Activated naive CD8-positive, alpha-beta T cell treated with anti-CD3 and anti-CD28 coated beads, Interleukin-2, amount 50 U/mL, for 24 hours (primary cell): ENCODE data around the gene DAAM2.

Source experiments
- ATAC-seq: fragments of 150-1000 bp; cut with Tn5 transposase; one replicate; pipeline ENCODE4 v1.10.0; 2021
- DNase-seq: peaks from one replicate; pipeline ENCODE4 v3.0.0; 2021
- H3K27ac Mint-ChIP-seq: one replicate; pipeline ENCODE4 v1.8.0; 2021; ENCODE audit warnings: mild to moderate bottlenecking, mixed read lengths
- H3K27me3 Mint-ChIP-seq: one replicate; pipeline ENCODE4 v1.8.0; 2021; ENCODE audit warnings: mixed read lengths
- H3K36me3 Mint-ChIP-seq: one replicate; pipeline ENCODE4 v1.8.0; 2021; ENCODE audit warnings: low read depth, mixed read lengths
- H3K4me1 Mint-ChIP-seq: one replicate; pipeline ENCODE4 v1.8.0; 2021; ENCODE audit warnings: mixed read lengths
- H3K4me3 Mint-ChIP-seq: one replicate; pipeline ENCODE4 v1.8.0; 2021; ENCODE audit warnings: mild to moderate bottlenecking, moderate library complexity, mixed read lengths
- H3K9me3 Mint-ChIP-seq: one replicate; pipeline ENCODE4 v1.8.0; 2021; ENCODE audit warnings: mixed read lengths

Gene DAAM2

GRCh38 chr6:39903656-39904055 lies 111.5 kb downstream of the DAAM2 start:
- H3K27ac Mint-ChIP-seq: no peak overlapping the region
- H3K27me3 Mint-ChIP-seq: peaks cover 2% of the 10 kb centered on the region
- H3K36me3 Mint-ChIP-seq: no peaks in the 10 kb centered on the region
- no peaks in the 10 kb centered on the region for H3K4me1 Mint-ChIP-seq
- ATAC-seq (no peak), DNase-seq (no peak)
- no peak overlapping the region for H3K4me3 Mint-ChIP-seq
- H3K9me3 Mint-ChIP-seq: no peaks in the 10 kb centered on the region

- ATAC-seq: no peak
- H3K27me3 Mint-ChIP-seq: peaks cover 2% of the 10 kb centered on the region
- no peaks in the 10 kb centered on the region for H3K36me3 Mint-ChIP-seq
- no peak for DNase-seq
- no peak overlapping the region for H3K27ac Mint-ChIP-seq
- H3K4me1 Mint-ChIP-seq: no peaks in the 10 kb centered on the region
- no peaks in the 10 kb centered on the region for H3K9me3 Mint-ChIP-seq
- no peak overlapping the region for H3K4me3 Mint-ChIP-seq
Measured at GRCh38 chr6:39904946-39905639, 112.9 kb downstream of the DAAM2 start.

GRCh38 chr6:39905640-39905975 lies 113.4 kb downstream of the DAAM2 start:
- Mint-ChIP-seq H3K4me1 (no peaks in the 10 kb centered on the region), H3K4me3 (no peak overlapping the region), H3K36me3 (no peaks in the 10 kb centered on the region), H3K27ac (no peak overlapping the region), H3K27me3 (peaks cover 2% of the 10 kb centered on the region), H3K9me3 (no peaks in the 10 kb centered on the region)
- ATAC-seq (no peak), DNase-seq (no peak)

DNA sequence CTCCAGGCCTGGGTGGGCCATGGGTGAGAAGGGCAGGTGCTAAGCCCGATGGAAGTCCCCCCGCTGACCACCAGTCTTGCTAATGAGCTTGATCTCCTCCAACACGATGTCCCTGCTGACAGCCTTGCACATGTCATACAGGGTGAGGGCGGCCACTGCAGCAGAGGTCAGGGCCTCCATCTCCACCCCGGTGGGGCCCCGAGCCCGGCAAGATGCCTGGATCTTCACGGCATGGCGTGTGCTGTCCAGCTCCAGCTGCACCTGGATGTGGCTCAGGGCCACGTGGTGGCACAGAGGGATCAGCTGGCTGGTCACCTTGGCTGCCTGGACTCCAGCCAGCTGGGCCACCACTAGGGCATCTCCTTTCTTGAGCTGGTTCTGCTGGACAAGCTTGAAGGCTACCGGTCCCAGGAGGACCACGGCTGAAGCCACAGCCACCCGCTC lies 114.2 kb downstream of the DAAM2 start:
- DNase-seq (no peak), ATAC-seq (no peak)
- Mint-ChIP-seq H3K4me3 (no peak overlapping the region), H3K27ac (no peak overlapping the region), H3K4me1 (no peaks in the 10 kb centered on the region), H3K27me3 (no peaks in the 10 kb centered on the region), H3K36me3 (no peaks in the 10 kb centered on the region), H3K9me3 (no peaks in the 10 kb centered on the region)

GRCh38 chr6:39907871-39908575 lies 115.8 kb downstream of the DAAM2 start:
- H3K4me1 Mint-ChIP-seq: no peaks in the 10 kb centered on the region
- H3K27me3 Mint-ChIP-seq: no peaks in the 10 kb centered on the region

GRCh38 chr6:39908838-39909583 lies 116.8 kb downstream of the DAAM2 start:
- Mint-ChIP-seq H3K27me3 (no peaks in the 10 kb centered on the region), H3K36me3 (no peaks in the 10 kb centered on the region), H3K4me1 (no peaks in the 10 kb centered on the region), H3K9me3 (no peaks in the 10 kb centered on the region), H3K4me3 (no peak overlapping the region), H3K27ac (no peak overlapping the region)
- ATAC-seq (no peak), DNase-seq (no peak)

More at GRCh38 chr6:39907871-39908575, 115.8 kb downstream of the DAAM2 start:
- H3K27ac Mint-ChIP-seq: no peak overlapping the region
- no peaks in the 10 kb centered on the region for H3K9me3 Mint-ChIP-seq
- ATAC-seq (no peak), DNase-seq (no peak)
- no peaks in the 10 kb centered on the region for H3K36me3 Mint-ChIP-seq
- no peak overlapping the region for H3K4me3 Mint-ChIP-seq

DNA sequence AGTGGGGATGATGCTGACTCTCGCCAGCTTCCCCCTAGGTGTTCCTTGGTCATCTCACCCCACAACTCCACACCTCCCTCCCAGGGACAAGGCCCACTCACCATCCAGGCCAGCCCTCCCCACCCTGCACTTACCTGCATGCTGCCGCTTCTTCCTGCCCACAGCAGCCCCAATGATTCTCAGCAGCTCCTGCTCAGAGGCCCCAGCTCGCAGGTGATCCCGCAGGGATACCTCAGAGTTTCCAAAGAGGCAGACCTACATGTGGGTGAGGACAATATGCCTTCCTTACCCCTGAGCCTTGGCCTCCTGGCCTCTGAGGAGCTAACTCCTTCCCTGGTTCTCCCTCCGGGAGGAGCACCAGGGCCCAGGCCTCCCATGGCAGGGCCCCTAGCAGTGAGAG lies 117.5 kb downstream of the DAAM2 start:
- Mint-ChIP-seq H3K36me3 (no peaks in the 10 kb centered on the region), H3K4me1 (no peaks in the 10 kb centered on the region), H3K9me3 (no peaks in the 10 kb centered on the region), H3K27ac (no peak overlapping the region), H3K4me3 (no peak overlapping the region), H3K27me3 (no peaks in the 10 kb centered on the region)
- ATAC-seq (no peak), DNase-seq (no peak)

DNA sequence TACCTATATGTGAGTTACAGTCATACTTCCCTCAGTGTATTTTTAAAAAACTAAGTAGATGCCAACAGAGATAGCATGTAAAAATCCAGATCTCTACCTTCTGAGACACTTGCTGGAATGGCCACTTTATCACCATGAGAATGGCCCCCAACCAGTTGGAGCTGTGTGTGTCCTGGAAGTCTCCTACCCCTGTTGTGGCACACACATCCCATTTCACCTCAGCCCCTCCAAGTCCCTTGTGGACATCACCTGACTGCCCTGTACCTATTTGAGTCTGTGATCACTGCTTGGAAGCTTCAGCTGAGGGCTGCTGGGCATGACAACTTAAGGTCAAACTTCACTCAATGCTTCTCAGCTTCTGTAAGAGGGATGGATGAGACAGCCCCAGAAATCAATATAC lies 118.0 kb downstream of the DAAM2 start:
- ATAC-seq (no peak), DNase-seq (no peak)
- H3K27me3 Mint-ChIP-seq: no peaks in the 10 kb centered on the region
- no peak overlapping the region for H3K27ac Mint-ChIP-seq
- no peak overlapping the region for H3K4me3 Mint-ChIP-seq
- no peaks in the 10 kb centered on the region for H3K4me1 Mint-ChIP-seq
- H3K9me3 Mint-ChIP-seq: no peaks in the 10 kb centered on the region
- no peaks in the 10 kb centered on the region for H3K36me3 Mint-ChIP-seq

GRCh38 chr6:39910744-39911143 lies 118.6 kb downstream of the DAAM2 start:
- Mint-ChIP-seq H3K27ac (no peak overlapping the region), H3K27me3 (no peaks in the 10 kb centered on the region), H3K9me3 (no peaks in the 10 kb centered on the region), H3K36me3 (no peaks in the 10 kb centered on the region), H3K4me3 (no peak overlapping the region), H3K4me1 (no peaks in the 10 kb centered on the region)
- ATAC-seq (no peak), DNase-seq (no peak)

GRCh38 chr6:39911513-39912125 lies 119.4 kb downstream of the DAAM2 start:
- no peak for DNase-seq
- Mint-ChIP-seq H3K27me3 (no peaks in the 10 kb centered on the region), H3K36me3 (no peaks in the 10 kb centered on the region), H3K4me3 (no peak overlapping the region), H3K27ac (no peak overlapping the region), H3K9me3 (no peaks in the 10 kb centered on the region), H3K4me1 (no peaks in the 10 kb centered on the region)
- no peak for ATAC-seq

DNA sequence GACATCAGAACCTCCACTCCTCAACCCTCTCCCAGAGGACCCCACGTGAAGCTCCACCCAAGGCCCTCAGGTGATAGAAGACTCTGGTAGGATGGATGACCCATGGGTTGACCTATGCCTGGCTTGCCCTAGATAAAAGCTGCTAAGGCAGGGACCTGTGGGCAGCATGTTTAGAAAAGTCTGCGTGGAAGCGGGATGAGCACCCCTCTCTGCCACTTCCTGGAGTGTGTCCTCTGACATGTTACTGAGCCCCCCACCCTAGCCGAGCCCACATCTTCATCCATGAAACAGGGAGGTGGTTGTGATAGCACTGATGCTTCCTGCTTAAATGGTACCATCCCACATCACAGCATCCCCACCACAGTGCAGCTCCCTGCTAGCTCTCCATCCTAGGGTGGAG lies 120.3 kb downstream of the DAAM2 start:
- no peak for ATAC-seq

DNA sequence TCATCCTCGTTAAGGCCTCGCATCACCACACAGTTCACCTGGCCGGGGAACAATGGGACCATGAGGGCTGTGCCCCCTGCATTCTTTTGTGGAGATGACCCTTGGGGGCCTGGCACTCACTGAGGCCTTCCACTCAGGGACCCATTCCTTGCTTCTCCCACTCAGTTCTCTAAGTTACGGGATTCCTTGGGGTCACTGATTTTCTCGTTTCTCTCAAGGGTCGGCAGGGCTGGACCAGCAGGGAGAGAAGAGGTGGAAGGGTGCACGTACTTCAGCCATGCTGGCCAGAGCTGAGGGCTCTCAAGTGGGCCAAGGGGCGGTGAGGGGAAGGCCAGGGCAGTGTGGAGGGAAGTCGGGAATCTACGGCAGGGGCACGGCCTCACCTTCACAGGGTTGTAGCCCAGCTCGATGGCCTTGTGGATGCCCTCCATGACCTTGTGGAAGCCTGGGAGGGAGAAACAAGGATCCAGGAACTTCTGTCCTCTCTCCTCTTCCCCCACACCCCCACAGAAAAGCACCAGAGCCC lies 121.3 kb downstream of the DAAM2 start:
- Mint-ChIP-seq H3K36me3 (no peaks in the 10 kb centered on the region), H3K27ac (no peak overlapping the region), H3K4me3 (no peak overlapping the region), H3K27me3 (no peaks in the 10 kb centered on the region), H3K4me1 (no peaks in the 10 kb centered on the region), H3K9me3 (no peaks in the 10 kb centered on the region)
- DNase-seq (no peak), ATAC-seq (no peak)

More for the DNA sequence above, 120.3 kb downstream of the DAAM2 start:
- no peaks in the 10 kb centered on the region for H3K36me3 Mint-ChIP-seq
- H3K27me3 Mint-ChIP-seq: no peaks in the 10 kb centered on the region
- H3K4me3 Mint-ChIP-seq: no peak overlapping the region
- no peak overlapping the region for H3K27ac Mint-ChIP-seq
- H3K9me3 Mint-ChIP-seq: no peaks in the 10 kb centered on the region
- H3K4me1 Mint-ChIP-seq: no peaks in the 10 kb centered on the region
- DNase-seq: no peak

GRCh38 chr6:39914239-39914638 lies 122.1 kb downstream of the DAAM2 start:
- H3K27me3 Mint-ChIP-seq: no peaks in the 10 kb centered on the region
- H3K36me3 Mint-ChIP-seq: no peaks in the 10 kb centered on the region
- no peaks in the 10 kb centered on the region for H3K4me1 Mint-ChIP-seq
- ATAC-seq (no peak), DNase-seq (no peak)
- no peaks in the 10 kb centered on the region for H3K9me3 Mint-ChIP-seq
- no peak overlapping the region for H3K27ac Mint-ChIP-seq
- no peak overlapping the region for H3K4me3 Mint-ChIP-seq

GRCh38 chr6:39915866-39916265 lies 123.7 kb downstream of the DAAM2 start:
- ATAC-seq (no peak), DNase-seq (no peak)
- Mint-ChIP-seq H3K36me3 (no peaks in the 10 kb centered on the region), H3K4me3 (no peak overlapping the region), H3K27ac (no peak overlapping the region), H3K4me1 (no peaks in the 10 kb centered on the region), H3K9me3 (no peaks in the 10 kb centered on the region), H3K27me3 (no peaks in the 10 kb centered on the region)
